ENCODE measurements around the gene ARHGAP10. TPM values are rescaled to one million over a fixed set of nuclear protein-coding genes. Genes with fewer than 3 reads are reported as not detected.

Gene ARHGAP10
- total RNA-seq, 4 donors from 2014 or later = 153 to 404 (median 215) TPM

DNA sequence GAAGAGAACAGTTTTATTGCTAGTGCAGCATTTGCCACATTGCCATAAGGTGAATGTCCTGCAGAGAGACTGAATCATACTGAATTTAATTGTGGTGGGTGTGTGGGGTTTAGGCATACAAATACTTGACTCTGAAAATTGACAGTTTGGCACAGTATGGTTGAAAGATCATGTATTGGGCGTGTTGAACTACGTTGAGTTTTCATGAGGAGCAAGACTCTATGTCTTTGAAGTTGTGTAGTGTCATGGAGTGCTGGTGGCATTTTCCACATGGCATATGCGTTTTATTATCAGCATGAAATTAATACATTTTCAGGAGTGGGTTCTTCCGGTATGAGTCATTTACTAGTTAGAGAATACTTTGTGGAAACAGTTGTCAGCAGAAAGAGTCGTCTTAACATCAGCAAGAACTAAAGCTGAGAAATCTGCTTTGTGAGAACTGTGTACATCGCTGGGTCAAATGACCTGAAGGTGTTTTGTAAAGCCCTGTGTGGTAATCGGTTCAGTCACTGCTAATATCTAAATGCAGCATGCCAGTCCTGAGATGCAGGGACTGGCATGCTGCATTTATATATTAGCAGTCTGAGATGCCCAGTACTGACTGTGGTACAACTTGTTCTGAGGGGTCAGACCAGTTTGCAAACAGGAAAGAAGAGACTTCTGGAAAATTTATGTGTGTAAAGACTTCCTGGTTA lies 50.3 kb downstream of the ARHGAP10 start:
- Histone ChIP-seq H3K4me1 (peaks cover 20 to 73% (median 26%) of the 10 kb centered on the region in 3 donors), H3K27me3 (no peaks in the 10 kb centered on the region), H3K27ac (peak overlapping the region in 3 of 4 donors; percentile 13 to 52 (median 47)), H3K4me3 (no peak overlapping the region), H3K36me3 (no peaks in the 10 kb centered on the region), H3K9me3 (no peaks in the 10 kb centered on the region)
- TF ChIP-seq POLR2AphosphoS5 (IDR thresholded peaks at IDR 0.05) (no peak), EP300 (IDR thresholded peaks at IDR 0.05) (no peak), POLR2A (IDR thresholded peaks at IDR 0.05) (no peak)
- TF ChIP-seq, protein P1, sequence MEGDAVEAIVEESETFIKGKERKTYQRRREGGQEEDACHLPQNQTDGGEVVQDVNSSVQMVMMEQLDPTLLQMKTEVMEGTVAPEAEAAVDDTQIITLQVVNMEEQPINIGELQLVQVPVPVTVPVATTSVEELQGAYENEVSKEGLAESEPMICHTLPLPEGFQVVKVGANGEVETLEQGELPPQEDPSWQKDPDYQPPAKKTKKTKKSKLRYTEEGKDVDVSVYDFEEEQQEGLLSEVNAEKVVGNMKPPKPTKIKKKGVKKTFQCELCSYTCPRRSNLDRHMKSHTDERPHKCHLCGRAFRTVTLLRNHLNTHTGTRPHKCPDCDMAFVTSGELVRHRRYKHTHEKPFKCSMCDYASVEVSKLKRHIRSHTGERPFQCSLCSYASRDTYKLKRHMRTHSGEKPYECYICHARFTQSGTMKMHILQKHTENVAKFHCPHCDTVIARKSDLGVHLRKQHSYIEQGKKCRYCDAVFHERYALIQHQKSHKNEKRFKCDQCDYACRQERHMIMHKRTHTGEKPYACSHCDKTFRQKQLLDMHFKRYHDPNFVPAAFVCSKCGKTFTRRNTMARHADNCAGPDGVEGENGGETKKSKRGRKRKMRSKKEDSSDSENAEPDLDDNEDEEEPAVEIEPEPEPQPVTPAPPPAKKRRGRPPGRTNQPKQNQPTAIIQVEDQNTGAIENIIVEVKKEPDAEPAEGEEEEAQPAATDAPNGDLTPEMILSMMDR (IDR thresholded peaks at IDR 0.05) = no peak
- WGBS, 2 donors (ENCODE audit: low coverage in 1 of 2) = 48 to 55% methylated on average over 3 to 7 of the region's 7 CpGs
- ATAC-seq = peak; percentile 54

DNA sequence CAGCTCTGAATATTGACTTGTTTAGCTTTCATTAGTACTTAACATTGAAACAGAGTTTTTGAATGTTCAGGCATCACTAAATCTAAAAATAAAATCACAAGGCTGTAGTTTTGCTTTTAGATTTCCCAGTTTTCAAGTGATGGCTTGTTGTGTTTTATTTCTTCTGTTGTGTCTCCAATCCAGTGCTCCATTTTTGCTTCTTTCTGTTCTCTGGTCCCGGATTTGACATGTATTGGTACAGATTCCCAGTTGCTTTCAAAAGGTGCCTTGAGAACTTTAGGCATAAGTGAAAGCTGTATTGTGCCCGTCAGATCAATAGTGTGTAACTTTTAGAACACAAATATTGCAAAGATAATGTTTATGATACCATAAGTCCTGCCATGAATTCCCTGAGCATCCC lies 53.2 kb downstream of the ARHGAP10 start:
- H3K27me3 ChIP-seq = no peaks in the 10 kb centered on the region
- no peak for TF ChIP-seq POLR2AphosphoS5 (IDR thresholded peaks at IDR 0.05)
- TF ChIP-seq, protein P1 (IDR thresholded peaks at IDR 0.05) = no peak
- H3K4me1 ChIP-seq = peaks cover 31 to 73% (median 40%) of the 10 kb centered on the region in 3 donors
- 55 to 57% methylated on average over 2 of the region's 2 CpGs for WGBS, 2 donors (ENCODE audit: low coverage in 1 of 2)
- H3K36me3 ChIP-seq = no peaks in the 10 kb centered on the region
- no peak overlapping the region for H3K4me3 ChIP-seq
- H3K9me3 ChIP-seq = no peaks in the 10 kb centered on the region
- ATAC-seq = no peak
- peak overlapping the region in 2 of 4 donors; percentile 69 to 75 for H3K27ac ChIP-seq

DNA sequence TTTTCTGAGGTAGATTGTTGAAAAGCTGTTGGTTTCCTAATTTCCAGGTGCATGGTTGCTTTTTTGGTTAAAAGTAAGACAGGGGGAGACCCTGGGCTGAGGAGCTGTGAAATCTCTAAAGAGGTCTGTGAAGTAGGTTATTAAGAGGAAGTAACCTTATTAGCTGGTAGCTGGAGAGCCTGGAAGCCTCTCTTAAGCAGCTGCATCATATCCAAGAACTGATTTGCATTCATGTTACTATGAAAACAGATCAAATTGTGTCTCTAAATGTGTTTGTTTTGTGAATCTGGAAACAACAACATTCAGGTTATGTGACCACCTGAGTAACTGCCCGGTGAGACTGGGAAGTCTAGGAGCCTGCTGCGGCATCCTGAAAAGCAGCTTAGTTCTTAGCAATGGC lies 54.1 kb downstream of the ARHGAP10 start:
- Histone ChIP-seq H3K36me3 (no peaks in the 10 kb centered on the region), H3K9me3 (no peaks in the 10 kb centered on the region), H3K4me3 (no peak overlapping the region), H3K4me1 (peaks cover 31 to 73% (median 41%) of the 10 kb centered on the region in 3 donors), H3K27me3 (no peaks in the 10 kb centered on the region), H3K27ac (peak overlapping the region; percentile 29 to 75 (median 52))
- WGBS, 2 donors (ENCODE audit: low coverage in 1 of 2) = 83% methylated on average over 1 to 2 of the region's 2 CpGs
- ATAC-seq = no peak
- TF ChIP-seq POLR2AphosphoS5 (IDR thresholded peaks at IDR 0.05) = no peak
- TF ChIP-seq, protein P1 (IDR thresholded peaks at IDR 0.05) = no peak
- TF ChIP-seq POLR2A (IDR thresholded peaks at IDR 0.05) = no peak
- TF ChIP-seq EP300 (IDR thresholded peaks at IDR 0.05) = no peak

DNA sequence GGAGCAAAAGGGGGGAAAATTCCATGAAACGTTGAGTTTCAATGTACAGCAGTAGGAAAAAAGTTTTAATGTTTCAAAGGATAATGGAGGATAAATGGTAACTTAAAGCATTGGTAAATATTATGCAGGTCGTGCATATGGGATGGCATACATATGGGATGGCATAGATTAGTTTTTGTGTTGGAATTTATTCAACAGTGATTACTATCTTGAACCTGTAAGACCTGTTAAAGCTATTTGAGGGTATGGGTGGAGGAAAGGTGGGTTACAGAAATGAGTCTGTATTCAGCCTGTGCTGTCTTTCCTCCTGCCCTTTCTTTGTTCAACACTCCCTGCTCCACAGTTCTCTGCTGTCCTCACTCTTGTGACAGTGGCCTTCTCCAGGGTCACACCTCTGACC lies 54.6 kb downstream of the ARHGAP10 start:
- H3K9me3 ChIP-seq = no peaks in the 10 kb centered on the region
- whole genome bisulfite sequencing, 2 donors (ENCODE audit: low coverage in 1 of 2) = 61% methylated on average over 2 of the region's 2 CpGs
- peaks cover 31 to 75% (median 43%) of the 10 kb centered on the region in 3 donors for H3K4me1 ChIP-seq
- no peak overlapping the region for H3K4me3 ChIP-seq
- H3K27me3 ChIP-seq = no peaks in the 10 kb centered on the region
- ATAC-seq = no peak
- H3K36me3 ChIP-seq = no peaks in the 10 kb centered on the region
- TF ChIP-seq, protein P1 (IDR thresholded peaks at IDR 0.05) = no peak
- TF ChIP-seq POLR2A (IDR thresholded peaks at IDR 0.05) = no peak
- TF ChIP-seq EP300 (IDR thresholded peaks at IDR 0.05) = no peak
- no peak for TF ChIP-seq POLR2AphosphoS5 (IDR thresholded peaks at IDR 0.05)
- peak overlapping the region; percentile 29 to 75 (median 52) for H3K27ac ChIP-seq

DNA sequence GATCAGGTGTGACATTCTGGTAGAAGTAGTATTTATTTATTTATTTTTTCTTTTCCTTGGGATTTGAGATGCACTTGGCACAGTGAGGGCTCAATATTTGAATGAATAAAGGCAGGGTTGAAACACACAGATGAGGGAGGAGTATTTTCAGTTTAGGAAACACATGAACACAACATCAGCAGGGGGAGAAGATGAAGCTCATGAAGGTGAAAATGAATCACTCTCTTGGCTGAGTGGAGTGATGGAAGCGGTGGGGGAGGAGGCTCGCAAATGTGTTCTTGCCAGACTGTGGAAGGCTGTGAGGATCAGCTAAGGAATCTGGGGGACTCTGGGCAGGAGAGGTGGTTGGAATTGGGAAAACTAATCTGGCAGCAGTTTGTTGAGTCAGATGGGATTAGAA lies 55.3 kb downstream of the ARHGAP10 start:
- no peaks in the 10 kb centered on the region for H3K27me3 ChIP-seq
- H3K4me3 ChIP-seq = no peak overlapping the region
- no peak for TF ChIP-seq POLR2A (IDR thresholded peaks at IDR 0.05)
- TF ChIP-seq, protein P1 (IDR thresholded peaks at IDR 0.05) = no peak
- TF ChIP-seq POLR2AphosphoS5 (IDR thresholded peaks at IDR 0.05) = peak; percentile 14
- 24 to 44% methylated on average over 2 of the region's 2 CpGs for WGBS, 2 donors (ENCODE audit: low coverage in 1 of 2)
- peak overlapping the region in 3 of 4 donors; percentile 61 to 75 (median 69) for H3K27ac ChIP-seq
- no peaks in the 10 kb centered on the region for H3K36me3 ChIP-seq
- ATAC-seq = peak; percentile 85
- no peaks in the 10 kb centered on the region for H3K9me3 ChIP-seq
- peaks cover 33 to 78% (median 48%) of the 10 kb centered on the region in 3 donors for H3K4me1 ChIP-seq

All from gastroesophageal sphincter (tissue), 4 donors.